T-helper 17 cell (primary cell): ENCODE measurements around the gene SH3GLB1. TPM values are rescaled to one million over a fixed set of nuclear protein-coding genes. Genes with fewer than 3 reads are reported as not detected.

ENCODE experiments used
- ATAC-seq: fragments of 150-1000 bp; cut with Tn5 transposase; 2 replicates; pipeline ENCODE4 v1.10.0; 2021; ENCODE audit warnings: mild to moderate bottlenecking, moderate library complexity
- DNase-seq, 3 donors: peaks; one replicate each; pipeline versions ENCODE4 v3.0.0 to v3.0.0-alpha.2; 2020 to 2021
- H3K9me3 ChIP-seq: one replicate; pipeline ENCODE4 v1.7.0; 2013; ENCODE audit warnings: low read length, mild to moderate bottlenecking; ENCODE audit not compliant: control insufficient read depth, poor library complexity, severe bottlenecking
- H3K27ac Mint-ChIP-seq: one replicate; pipeline ENCODE4 v1.8.0; 2022; ENCODE audit warnings: mild to moderate bottlenecking, moderate library complexity, mixed read lengths
- H3K27me3 Mint-ChIP-seq: one replicate; pipeline ENCODE4 v1.8.0; 2022; ENCODE audit warnings: mixed read lengths
- H3K36me3 Mint-ChIP-seq: one replicate; pipeline ENCODE4 v1.8.0; 2022; ENCODE audit warnings: low read depth, mixed read lengths
- H3K4me1 Mint-ChIP-seq: one replicate; pipeline ENCODE4 v1.8.0; 2022; ENCODE audit warnings: mild to moderate bottlenecking, mixed read lengths
- H3K4me3 Mint-ChIP-seq: one replicate; pipeline ENCODE4 v1.8.0; 2022; ENCODE audit warnings: mild to moderate bottlenecking, moderate library complexity, mixed read lengths
- total RNA-seq, 4 donors: library from RNA in 2 of 4; stranded (reverse) in 2 of 4; gene quantifications; one replicate each; pipeline ENCODE4 v1.2.3 and lab custom pipeline; 2022 to 2026

SH3GLB1 gene
- total RNA-seq, 2 donors from 2014 or later, result 54.3 to 61.5 TPM

- no peaks in the 10 kb centered on the region for H3K27me3 Mint-ChIP-seq
- no peak for DNase-seq
- H3K9me3 ChIP-seq, result no peaks in the 10 kb centered on the region
- H3K36me3 Mint-ChIP-seq, result peaks cover 4% of the 10 kb centered on the region
- peak overlapping the region; percentile 98 for H3K4me3 Mint-ChIP-seq
- peak overlapping the region; percentile 95 for H3K27ac Mint-ChIP-seq
- ATAC-seq, result no peak
- H3K4me1 Mint-ChIP-seq, result peaks cover 33% of the 10 kb centered on the region
Observed at GRCh38 chr1:86706018-86706635, 1.8 kb downstream of the SH3GLB1 start.

DNA sequence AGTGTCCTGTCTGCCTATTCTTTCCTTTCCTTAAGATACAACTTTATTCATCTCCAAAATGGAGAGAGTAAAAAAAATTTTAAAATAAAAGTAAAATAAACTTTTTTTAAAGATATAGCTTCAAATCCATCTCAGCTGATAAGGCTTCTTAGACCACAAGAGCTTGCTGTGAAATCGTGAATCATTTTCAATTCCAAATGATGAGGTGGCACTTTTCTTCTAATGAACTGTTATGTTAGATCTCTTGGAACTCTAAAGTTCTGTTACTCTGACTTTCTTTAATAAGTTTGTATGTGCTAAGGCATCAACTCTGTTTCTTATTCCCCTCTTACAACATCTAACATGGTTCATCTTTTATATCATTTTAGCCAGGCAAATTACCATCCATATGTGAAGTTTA, 4.5 kb downstream of the SH3GLB1 start:
- Mint-ChIP-seq H3K27me3 (no peaks in the 10 kb centered on the region), H3K36me3 (peaks cover 4% of the 10 kb centered on the region), H3K4me1 (peaks cover 25% of the 10 kb centered on the region), H3K4me3 (no peak overlapping the region), H3K27ac (no peak overlapping the region)
- DNase-seq, result no peak
- H3K9me3 ChIP-seq, result no peaks in the 10 kb centered on the region
- ATAC-seq, result no peak

DNA sequence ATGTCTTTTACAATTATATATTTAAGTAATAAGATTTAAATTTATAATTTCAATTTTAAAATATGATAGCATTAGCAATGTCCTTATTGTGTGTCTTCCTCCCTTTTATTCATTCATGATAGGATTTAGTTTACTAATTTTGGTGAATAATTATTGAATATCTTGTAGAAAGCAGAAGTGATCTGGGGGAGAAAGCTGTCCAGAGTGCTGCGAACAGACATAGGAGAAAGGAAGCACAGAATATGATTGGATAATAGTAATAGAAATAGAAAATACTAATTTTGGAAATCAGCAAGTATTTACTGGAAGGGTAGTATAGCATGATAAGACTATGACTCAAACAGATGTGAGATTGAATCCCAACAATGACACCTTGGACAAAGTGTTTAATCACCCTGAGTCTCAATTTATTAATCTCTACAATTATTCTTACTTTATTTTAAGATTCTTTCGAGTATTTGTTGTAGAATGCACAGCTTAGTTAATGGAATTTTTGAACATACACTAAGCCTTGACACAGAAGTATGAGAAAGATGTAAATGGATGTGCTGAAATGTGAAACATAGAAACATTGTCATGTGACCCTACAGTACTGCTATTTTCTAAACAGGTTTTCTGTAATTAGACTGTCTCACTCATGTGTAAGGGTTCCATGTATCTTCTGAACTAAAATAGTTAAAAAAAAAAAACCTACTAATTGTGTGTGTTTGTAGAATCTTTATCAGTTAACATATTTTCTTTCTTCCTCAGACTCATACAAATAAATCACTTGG, 7.9 kb downstream of the SH3GLB1 start:
- H3K27me3 Mint-ChIP-seq, result no peaks in the 10 kb centered on the region

GRCh38 chr1:86713477-86713876, 9.1 kb downstream of the SH3GLB1 start:
- ATAC-seq, result no peak

More for the DNA sequence above, 7.9 kb downstream of the SH3GLB1 start:
- no peak overlapping the region for H3K27ac Mint-ChIP-seq
- no peaks in the 10 kb centered on the region for H3K9me3 ChIP-seq
- ATAC-seq (no peak), DNase-seq (no peak)
- no peak overlapping the region for H3K4me3 Mint-ChIP-seq
- no peaks in the 10 kb centered on the region for H3K36me3 Mint-ChIP-seq
- H3K4me1 Mint-ChIP-seq, result peaks cover 23% of the 10 kb centered on the region

DNA sequence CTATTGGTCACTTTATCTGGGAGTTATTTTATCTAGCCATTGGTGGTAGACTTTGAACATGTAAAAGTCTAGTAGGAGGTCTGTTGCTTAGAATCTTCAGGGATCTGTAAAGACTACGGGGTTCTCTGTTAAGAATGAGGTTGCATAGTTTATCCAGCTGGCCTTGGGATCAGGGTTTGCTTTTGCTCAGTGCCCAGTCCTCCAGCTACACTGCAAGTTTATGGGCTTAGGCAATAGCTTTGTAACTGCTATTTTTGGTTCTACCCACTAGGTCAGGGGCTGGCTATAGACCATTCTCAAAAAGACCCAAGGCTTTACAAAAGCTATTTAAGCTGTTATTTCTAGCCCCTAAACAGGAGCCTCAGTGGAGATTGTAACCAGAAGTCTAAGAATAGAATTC, 9.8 kb downstream of the SH3GLB1 start:
- peak overlapping the region; percentile 75 for H3K27ac Mint-ChIP-seq
- no peaks in the 10 kb centered on the region for H3K27me3 Mint-ChIP-seq
- no peaks in the 10 kb centered on the region for H3K36me3 Mint-ChIP-seq
- ATAC-seq, result no peak
- H3K4me3 Mint-ChIP-seq, result no peak overlapping the region
- DNase-seq, result no peak
- H3K9me3 ChIP-seq, result no peaks in the 10 kb centered on the region
- H3K4me1 Mint-ChIP-seq, result peaks cover 21% of the 10 kb centered on the region

More at GRCh38 chr1:86713477-86713876, 9.1 kb downstream of the SH3GLB1 start:
- no peak for DNase-seq
- peaks cover 23% of the 10 kb centered on the region for H3K4me1 Mint-ChIP-seq
- H3K36me3 Mint-ChIP-seq, result no peaks in the 10 kb centered on the region
- no peaks in the 10 kb centered on the region for H3K27me3 Mint-ChIP-seq
- no peaks in the 10 kb centered on the region for H3K9me3 ChIP-seq
- peak overlapping the region; percentile 75 for H3K27ac Mint-ChIP-seq
- no peak overlapping the region for H3K4me3 Mint-ChIP-seq

GRCh38 chr1:86714561-86715244, 10.3 kb downstream of the SH3GLB1 start:
- H3K36me3 Mint-ChIP-seq, result no peaks in the 10 kb centered on the region
- no peak for ATAC-seq
- H3K4me1 Mint-ChIP-seq, result peaks cover 19% of the 10 kb centered on the region
- no peaks in the 10 kb centered on the region for H3K27me3 Mint-ChIP-seq
- DNase-seq, result no peak
- H3K27ac Mint-ChIP-seq, result peak overlapping the region; percentile 75
- H3K4me3 Mint-ChIP-seq, result no peak overlapping the region
- H3K9me3 ChIP-seq, result no peaks in the 10 kb centered on the region

DNA sequence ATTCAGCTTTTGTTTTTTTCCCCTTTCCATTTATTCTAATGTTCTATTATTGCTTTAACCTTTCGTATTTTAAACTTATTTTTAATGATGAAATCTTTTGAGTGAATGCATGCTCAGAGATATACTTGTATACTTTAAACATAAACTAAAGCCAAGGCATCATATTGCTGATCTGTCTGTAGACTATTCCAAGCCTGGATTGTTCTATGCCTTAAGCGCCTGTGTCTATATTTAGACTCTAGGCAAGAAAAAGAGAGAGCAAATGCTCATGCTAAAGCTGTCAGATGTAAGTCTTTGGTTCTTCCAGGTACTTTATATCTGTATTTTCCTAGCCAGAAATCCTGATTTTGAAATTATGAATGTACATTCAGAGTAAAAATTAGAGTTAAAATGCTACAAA, 14.4 kb downstream of the SH3GLB1 start:
- no peak for DNase-seq
- Mint-ChIP-seq H3K4me3 (no peak overlapping the region), H3K4me1 (peaks cover 14% of the 10 kb centered on the region), H3K36me3 (no peaks in the 10 kb centered on the region), H3K27ac (no peak overlapping the region), H3K27me3 (no peaks in the 10 kb centered on the region)
- H3K9me3 ChIP-seq, result no peaks in the 10 kb centered on the region
- no peak for ATAC-seq

GRCh38 chr1:86731416-86731815, 27.0 kb downstream of the SH3GLB1 start:
- Mint-ChIP-seq H3K27ac (no peak overlapping the region), H3K4me1 (peaks cover 6% of the 10 kb centered on the region), H3K36me3 (peaks cover 8% of the 10 kb centered on the region), H3K27me3 (no peaks in the 10 kb centered on the region), H3K4me3 (no peak overlapping the region)
- no peaks in the 10 kb centered on the region for H3K9me3 ChIP-seq
- ATAC-seq, result no peak
- no peak for DNase-seq

DNA sequence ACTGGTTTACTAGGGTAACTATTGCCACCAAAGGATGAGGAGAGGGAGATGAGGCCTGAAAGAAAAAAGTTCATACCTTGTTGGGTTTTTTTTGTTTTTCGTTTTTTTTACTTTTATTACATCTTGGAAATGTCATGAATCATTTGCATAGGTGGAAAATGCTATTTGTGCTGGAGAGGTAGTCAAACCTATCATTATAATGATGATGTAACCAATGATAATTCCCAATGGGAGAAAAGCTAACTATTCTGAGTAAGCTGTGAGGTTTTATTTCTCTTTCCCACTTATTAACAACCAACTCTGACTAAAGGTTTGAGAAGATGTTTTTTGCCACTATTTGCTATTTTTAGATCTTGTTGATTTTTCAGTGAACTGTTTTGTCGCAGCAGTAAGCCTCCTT, 29.0 kb downstream of the SH3GLB1 start:
- Mint-ChIP-seq H3K36me3 (peaks cover 13% of the 10 kb centered on the region), H3K27me3 (no peaks in the 10 kb centered on the region), H3K27ac (no peak overlapping the region), H3K4me1 (peaks cover 8% of the 10 kb centered on the region), H3K4me3 (no peak overlapping the region)
- H3K9me3 ChIP-seq, result no peaks in the 10 kb centered on the region
- no peak for DNase-seq
- ATAC-seq, result no peak

- H3K27ac Mint-ChIP-seq, result no peak overlapping the region
Observed at GRCh38 chr1:86739648-86740509, 35.5 kb downstream of the SH3GLB1 start.

DNA sequence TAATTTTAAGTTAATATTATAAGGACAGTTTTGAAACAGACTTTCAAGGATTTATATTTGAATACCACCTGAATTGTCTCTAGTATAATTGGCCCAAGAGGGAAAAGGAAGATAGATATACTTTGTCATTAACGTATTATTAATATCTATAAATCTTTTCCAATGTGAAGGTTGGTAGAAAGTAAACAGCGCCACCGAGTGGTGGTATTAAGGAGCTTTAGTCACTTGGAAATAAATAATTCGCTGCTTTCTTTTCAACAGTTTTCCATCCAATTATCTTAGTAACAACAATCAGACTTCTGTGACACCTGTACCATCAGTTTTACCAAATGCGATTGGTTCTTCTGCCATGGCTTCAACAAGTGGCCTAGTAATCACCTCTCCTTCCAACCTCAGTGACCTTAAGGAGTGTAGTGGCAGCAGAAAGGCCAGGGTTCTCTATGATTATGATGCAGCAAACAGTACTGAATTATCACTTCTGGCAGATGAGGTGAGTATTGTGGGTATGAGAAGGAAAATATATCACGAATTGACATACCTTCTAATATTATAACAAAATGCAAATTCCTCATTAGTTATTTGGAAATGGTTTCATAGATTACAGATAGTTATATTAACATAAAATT, 37.7 kb downstream of the SH3GLB1 start:
- H3K27me3 Mint-ChIP-seq, result no peaks in the 10 kb centered on the region
- ATAC-seq (no peak), DNase-seq (peak in 2 of 3 donors; percentile 18 to 28)
- H3K36me3 Mint-ChIP-seq, result peaks cover 4% of the 10 kb centered on the region
- no peak overlapping the region for H3K27ac Mint-ChIP-seq
- no peak overlapping the region for H3K4me3 Mint-ChIP-seq
- H3K4me1 Mint-ChIP-seq, result peaks cover 8% of the 10 kb centered on the region
- H3K9me3 ChIP-seq, result no peaks in the 10 kb centered on the region

More at GRCh38 chr1:86739648-86740509, 35.5 kb downstream of the SH3GLB1 start:
- Mint-ChIP-seq H3K36me3 (peaks cover 11% of the 10 kb centered on the region), H3K4me1 (peaks cover 8% of the 10 kb centered on the region), H3K27me3 (no peaks in the 10 kb centered on the region), H3K4me3 (no peak overlapping the region)
- ATAC-seq (peak; percentile 67), DNase-seq (no peak)
- H3K9me3 ChIP-seq, result no peaks in the 10 kb centered on the region

DNA sequence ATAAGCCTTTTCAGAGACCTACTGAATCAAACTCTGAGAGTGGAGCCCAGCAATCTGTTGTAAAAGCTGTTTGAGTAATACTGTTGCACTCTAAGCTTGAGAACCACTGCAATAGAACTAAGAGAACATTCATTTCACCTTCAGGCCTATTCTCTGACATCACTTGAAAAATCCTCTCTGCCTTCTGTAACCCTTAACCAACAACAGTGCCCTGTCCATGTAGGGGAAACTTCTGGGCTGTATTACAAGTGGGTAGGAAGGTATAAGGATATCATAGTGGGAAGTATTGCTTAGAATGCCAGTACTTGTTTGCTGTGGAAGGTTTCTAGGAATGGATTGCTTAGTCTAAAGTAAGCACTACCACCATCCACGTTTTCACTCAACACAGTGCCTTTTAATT, 42.9 kb downstream of the SH3GLB1 start:
- no peak for DNase-seq
- H3K9me3 ChIP-seq, result no peaks in the 10 kb centered on the region
- no peaks in the 10 kb centered on the region for H3K27me3 Mint-ChIP-seq
- no peak overlapping the region for H3K4me3 Mint-ChIP-seq
- no peak for ATAC-seq
- H3K27ac Mint-ChIP-seq, result no peak overlapping the region
- H3K4me1 Mint-ChIP-seq, result peaks cover 5% of the 10 kb centered on the region
- no peaks in the 10 kb centered on the region for H3K36me3 Mint-ChIP-seq
